Gastrocnemius medialis (tissue), 4 donors: ENCODE measurements around the gene SLC45A2.

Experiments
- POLR2A ChIP-seq, 2 donors: fragments of 450-650 bp; IDR thresholded peaks; one replicate each; pipeline ENCODE4 v1.6.1; 2017; ENCODE audit warnings: antibody characterized with exemption in 2 of 2, mild to moderate bottlenecking in 2 of 2, moderate library complexity in 2 of 2
- TF ChIP-seq, protein P1 (sequence below), 5 experiments: fragments of 450-650 bp in 3 of 5; fragments of 200-600 bp in 2 of 5; sonication (generic) in 2 of 5; IDR thresholded peaks in 4 of 5; conservative IDR thresholded peaks in 1 of 5; 1 replicate in 4 of 5; 2 replicates in 1 of 5; pipeline ENCODE4 v1.5.1; 2016 to 2019; ENCODE audit warnings: antibody characterized with exemption in 5 of 5, mild to moderate bottlenecking in 3 of 5, moderate library complexity in 3 of 5

GRCh38 chr5:33994845-33995244 lies 10.4 kb upstream of the SLC45A2 start:
- TF ChIP-seq, protein P1, sequence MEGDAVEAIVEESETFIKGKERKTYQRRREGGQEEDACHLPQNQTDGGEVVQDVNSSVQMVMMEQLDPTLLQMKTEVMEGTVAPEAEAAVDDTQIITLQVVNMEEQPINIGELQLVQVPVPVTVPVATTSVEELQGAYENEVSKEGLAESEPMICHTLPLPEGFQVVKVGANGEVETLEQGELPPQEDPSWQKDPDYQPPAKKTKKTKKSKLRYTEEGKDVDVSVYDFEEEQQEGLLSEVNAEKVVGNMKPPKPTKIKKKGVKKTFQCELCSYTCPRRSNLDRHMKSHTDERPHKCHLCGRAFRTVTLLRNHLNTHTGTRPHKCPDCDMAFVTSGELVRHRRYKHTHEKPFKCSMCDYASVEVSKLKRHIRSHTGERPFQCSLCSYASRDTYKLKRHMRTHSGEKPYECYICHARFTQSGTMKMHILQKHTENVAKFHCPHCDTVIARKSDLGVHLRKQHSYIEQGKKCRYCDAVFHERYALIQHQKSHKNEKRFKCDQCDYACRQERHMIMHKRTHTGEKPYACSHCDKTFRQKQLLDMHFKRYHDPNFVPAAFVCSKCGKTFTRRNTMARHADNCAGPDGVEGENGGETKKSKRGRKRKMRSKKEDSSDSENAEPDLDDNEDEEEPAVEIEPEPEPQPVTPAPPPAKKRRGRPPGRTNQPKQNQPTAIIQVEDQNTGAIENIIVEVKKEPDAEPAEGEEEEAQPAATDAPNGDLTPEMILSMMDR (IDR thresholded peaks at IDR 0.05 in 4 of 5, conservative IDR thresholded peaks at IDR 0.05 in 1 of 5) = no peak
- no peak for TF ChIP-seq POLR2A (IDR thresholded peaks at IDR 0.05)
